IMR-90 (cell line): Measurements from ENCODE around the gene EBLN1.

Experiments
- RCOR1 ChIP-seq: IDR thresholded peaks from 2 replicates; pipeline ENCODE4 v1.6.1; 2012; ENCODE audit warnings: mild to moderate bottlenecking, low read length, improper control_type of control experiment; ENCODE audit not compliant: insufficient replicate concordance
- TF ChIP-seq, protein P1 (sequence below): conservative IDR thresholded peaks from 2 replicates; pipeline ENCODE4 v1.5.1; 2012; ENCODE audit warnings: mild to moderate bottlenecking, low read depth, low read length, improper control_type of control experiment

DNA sequence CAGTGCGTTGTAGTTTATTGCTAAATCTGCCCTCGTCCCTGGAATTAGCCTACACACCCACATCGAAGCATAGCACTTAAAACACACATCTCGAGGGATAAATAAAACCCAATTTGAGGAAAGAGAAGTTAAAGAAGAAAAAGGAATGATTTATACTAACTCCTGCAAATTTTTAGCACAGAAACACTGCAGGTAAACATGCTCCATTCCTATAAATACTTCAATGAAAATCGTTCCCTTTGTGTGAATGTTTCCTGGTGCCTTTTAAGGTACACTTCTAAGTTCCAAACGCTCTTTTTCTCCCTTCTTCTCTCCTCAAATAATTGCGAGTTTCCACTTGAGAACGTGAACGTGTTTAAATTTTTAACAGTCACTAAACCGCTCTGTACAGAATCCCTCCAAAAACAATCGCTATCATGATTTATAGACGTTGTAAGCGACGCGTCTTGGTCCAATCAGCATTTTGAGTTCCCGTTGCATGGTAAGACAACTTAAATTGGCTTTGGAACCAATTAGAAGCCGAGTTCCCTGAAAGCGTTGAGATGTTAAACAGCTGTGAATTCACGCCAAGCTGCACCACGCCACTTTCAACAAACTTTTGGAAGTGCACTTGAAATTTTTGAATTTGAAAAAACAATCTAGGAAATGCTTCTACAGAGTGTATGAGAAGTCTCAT is 12.5 kb upstream of the EBLN1 start:
- no peak for TF ChIP-seq RCOR1
- TF ChIP-seq, protein P1, sequence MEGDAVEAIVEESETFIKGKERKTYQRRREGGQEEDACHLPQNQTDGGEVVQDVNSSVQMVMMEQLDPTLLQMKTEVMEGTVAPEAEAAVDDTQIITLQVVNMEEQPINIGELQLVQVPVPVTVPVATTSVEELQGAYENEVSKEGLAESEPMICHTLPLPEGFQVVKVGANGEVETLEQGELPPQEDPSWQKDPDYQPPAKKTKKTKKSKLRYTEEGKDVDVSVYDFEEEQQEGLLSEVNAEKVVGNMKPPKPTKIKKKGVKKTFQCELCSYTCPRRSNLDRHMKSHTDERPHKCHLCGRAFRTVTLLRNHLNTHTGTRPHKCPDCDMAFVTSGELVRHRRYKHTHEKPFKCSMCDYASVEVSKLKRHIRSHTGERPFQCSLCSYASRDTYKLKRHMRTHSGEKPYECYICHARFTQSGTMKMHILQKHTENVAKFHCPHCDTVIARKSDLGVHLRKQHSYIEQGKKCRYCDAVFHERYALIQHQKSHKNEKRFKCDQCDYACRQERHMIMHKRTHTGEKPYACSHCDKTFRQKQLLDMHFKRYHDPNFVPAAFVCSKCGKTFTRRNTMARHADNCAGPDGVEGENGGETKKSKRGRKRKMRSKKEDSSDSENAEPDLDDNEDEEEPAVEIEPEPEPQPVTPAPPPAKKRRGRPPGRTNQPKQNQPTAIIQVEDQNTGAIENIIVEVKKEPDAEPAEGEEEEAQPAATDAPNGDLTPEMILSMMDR: no peak
